GM13977 (cell line): ENCODE measurements around the gene PANK1.
A peak's percentile ranks its signal among the peaks of the same experiment; 100 is the strongest.

Experiments
- DNase-seq: peaks from one replicate; pipeline ENCODE4 v3.0.0; 2012; ENCODE audit warnings: low spot score
- CTCF ChIP-seq: IDR thresholded peaks from 2 replicates; pipeline ENCODE4 v1.5.1; 2012; ENCODE audit warnings: mild to moderate bottlenecking, control low read depth; ENCODE audit not compliant: insufficient read depth; ENCODE audit errors: extremely low read depth, missing control alignments
- in situ Hi-C: fragments of 300-500 bp; cut with MboI; formaldehyde crosslinking; loops from one replicate; pipeline ENCODE4 v1.12.0; 2022; ENCODE audit warnings: low sequenced_read_pairs, low pct_unique_long_range_greater_than_20kb, mixed read lengths, inconsistent platforms; ENCODE audit not compliant: unreplicated experiment

PANK1 gene

GRCh38 chr10:89615824-89616223 lies 29.2 kb downstream of the PANK1 start:
- no peak for DNase-seq
- in situ Hi-C loops: no loop called here
- TF ChIP-seq CTCF: no peak

GRCh38 chr10:89615112-89615511 lies 29.9 kb downstream of the PANK1 start:
- in situ Hi-C loops: no loop called here
- no peak for TF ChIP-seq CTCF
- no peak for DNase-seq

- in situ Hi-C loops: no loop called here
Observed at GRCh38 chr10:89613582-89613981, 31.5 kb downstream of the PANK1 start.

GRCh38 chr10:89611282-89611681 lies 33.8 kb downstream of the PANK1 start:
- in situ Hi-C loops: no loop called here
- DNase-seq: no peak
- no peak for TF ChIP-seq CTCF

More at GRCh38 chr10:89613582-89613981, 31.5 kb downstream of the PANK1 start:
- TF ChIP-seq CTCF: no peak
- DNase-seq: no peak

- peak; percentile 50 for DNase-seq
- in situ Hi-C loops: no loop called here
- TF ChIP-seq CTCF: peak; percentile 44
Observed at GRCh38 chr10:89609833-89610346, 35.2 kb downstream of the PANK1 start.

GRCh38 chr10:89604200-89604599 lies 40.8 kb downstream of the PANK1 start:
- in situ Hi-C loops: no loop called here
- no peak for DNase-seq
- TF ChIP-seq CTCF: no peak

- no peak for TF ChIP-seq CTCF
- DNase-seq: no peak
- in situ Hi-C loops: no loop called here
Observed at GRCh38 chr10:89602919-89603318, 42.1 kb downstream of the PANK1 start.
